Lower leg skin (tissue), 3 donors: ENCODE measurements around the gene CLIP4.

ENCODE experiments used
- CTCF ChIP-seq, 3 donors: fragments of 450-650 bp; IDR thresholded peaks; one replicate each; pipeline ENCODE4 v1.5.1; 2016; ENCODE audit warnings: antibody characterized with exemption in 3 of 3, mild to moderate bottlenecking in 3 of 3, moderate library complexity in 2 of 3
- POLR2A ChIP-seq, 2 donors: fragments of 450-650 bp; IDR thresholded peaks; one replicate each; pipeline ENCODE4 v1.6.1; 2016 to 2017; ENCODE audit warnings: antibody characterized with exemption in 2 of 2, mild to moderate bottlenecking in 1 of 2, moderate library complexity in 1 of 2

- TF ChIP-seq CTCF (IDR thresholded peaks at IDR 0.05) (no peak), POLR2A (IDR thresholded peaks at IDR 0.05) (no peak)
Measured at GRCh38 chr2:29228947-29229346, 113.7 kb downstream of the CLIP4 start.
